Glutamatergic neuron (in vitro differentiated cells): ENCODE data around the gene SLC22A3. TPM values are rescaled to one million over a fixed set of nuclear protein-coding genes. Genes with fewer than 3 reads are reported as not detected.

Experiments
- DNase-seq: peaks from one replicate; pipeline ENCODE4 v3.0.0; 2022
- H3K27ac Mint-ChIP-seq: one replicate; pipeline ENCODE4 v1.8.0; 2020; ENCODE audit warnings: mild to moderate bottlenecking, mixed read lengths, inconsistent platforms; ENCODE audit not compliant: unreplicated experiment
- H3K27me3 Mint-ChIP-seq: one replicate; pipeline ENCODE4 v1.8.0; 2020; ENCODE audit warnings: mild to moderate bottlenecking, moderate library complexity, mixed read lengths, inconsistent platforms; ENCODE audit not compliant: unreplicated experiment
- H3K36me3 Mint-ChIP-seq: one replicate; pipeline ENCODE4 v1.8.0; 2020; ENCODE audit warnings: mild to moderate bottlenecking, mixed read lengths, inconsistent platforms; ENCODE audit not compliant: unreplicated experiment
- H3K4me1 Mint-ChIP-seq: one replicate; pipeline ENCODE4 v1.8.0; 2020; ENCODE audit warnings: mild to moderate bottlenecking, low read depth, mixed read lengths, inconsistent platforms; ENCODE audit not compliant: unreplicated experiment
- H3K4me3 Mint-ChIP-seq: one replicate; pipeline ENCODE4 v1.8.0; 2020; ENCODE audit warnings: mild to moderate bottlenecking, mixed read lengths, inconsistent platforms; ENCODE audit not compliant: unreplicated experiment
- H3K9me3 Mint-ChIP-seq: one replicate; pipeline ENCODE4 v1.8.0; 2020; ENCODE audit warnings: mild to moderate bottlenecking, moderate library complexity, mixed read lengths, inconsistent platforms; ENCODE audit not compliant: unreplicated experiment
- total RNA-seq: library from RNA; stranded (reverse); fragmentation: NEBNext Ultra II Directional; extraction: Animal tissue kit (Norgen Biotek cat#: 25700); gene quantifications from one replicate; pipeline ENCODE4 v1.2.1, GENCODE V29; 2021; ENCODE audit not compliant: unreplicated experiment
- TF ChIP-seq, protein P1 (sequence below): fragments of 200-600 bp; sonication (generic); IDR thresholded peaks from one replicate; pipeline ENCODE4 v1.5.0; 2021; ENCODE audit not compliant: partially characterized antibody, unreplicated experiment

The SLC22A3 gene
- total RNA-seq, 1 donor from 2014 or later = not detected

DNA sequence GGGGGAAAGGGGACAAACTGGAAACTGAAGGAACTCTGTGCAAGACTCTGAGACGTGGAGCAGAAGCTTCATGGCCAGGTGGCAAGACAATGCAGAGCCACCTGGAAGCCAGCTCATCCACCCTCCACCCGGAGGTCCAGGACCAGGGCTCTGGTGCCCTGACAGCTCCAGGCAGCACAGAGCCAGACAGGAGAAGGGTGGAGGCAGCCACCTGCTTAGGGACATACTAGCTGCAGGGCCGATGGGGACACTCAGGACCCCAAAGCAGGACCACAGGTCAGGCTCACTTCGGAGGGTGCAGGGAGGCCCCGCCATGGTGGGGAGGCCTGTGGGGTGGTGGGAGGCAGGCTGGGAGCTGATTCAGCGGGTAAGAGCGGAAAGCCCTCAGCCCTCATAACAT lies 19.0 kb upstream of the SLC22A3 start:
- no peak overlapping the region for H3K4me3 Mint-ChIP-seq
- H3K27ac Mint-ChIP-seq = no peak overlapping the region
- TF ChIP-seq, protein P1, sequence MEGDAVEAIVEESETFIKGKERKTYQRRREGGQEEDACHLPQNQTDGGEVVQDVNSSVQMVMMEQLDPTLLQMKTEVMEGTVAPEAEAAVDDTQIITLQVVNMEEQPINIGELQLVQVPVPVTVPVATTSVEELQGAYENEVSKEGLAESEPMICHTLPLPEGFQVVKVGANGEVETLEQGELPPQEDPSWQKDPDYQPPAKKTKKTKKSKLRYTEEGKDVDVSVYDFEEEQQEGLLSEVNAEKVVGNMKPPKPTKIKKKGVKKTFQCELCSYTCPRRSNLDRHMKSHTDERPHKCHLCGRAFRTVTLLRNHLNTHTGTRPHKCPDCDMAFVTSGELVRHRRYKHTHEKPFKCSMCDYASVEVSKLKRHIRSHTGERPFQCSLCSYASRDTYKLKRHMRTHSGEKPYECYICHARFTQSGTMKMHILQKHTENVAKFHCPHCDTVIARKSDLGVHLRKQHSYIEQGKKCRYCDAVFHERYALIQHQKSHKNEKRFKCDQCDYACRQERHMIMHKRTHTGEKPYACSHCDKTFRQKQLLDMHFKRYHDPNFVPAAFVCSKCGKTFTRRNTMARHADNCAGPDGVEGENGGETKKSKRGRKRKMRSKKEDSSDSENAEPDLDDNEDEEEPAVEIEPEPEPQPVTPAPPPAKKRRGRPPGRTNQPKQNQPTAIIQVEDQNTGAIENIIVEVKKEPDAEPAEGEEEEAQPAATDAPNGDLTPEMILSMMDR = no peak
- peaks cover 4% of the 10 kb centered on the region for H3K36me3 Mint-ChIP-seq
- no peaks in the 10 kb centered on the region for H3K4me1 Mint-ChIP-seq
- H3K27me3 Mint-ChIP-seq = peaks cover 2% of the 10 kb centered on the region
- DNase-seq = no peak
- H3K9me3 Mint-ChIP-seq = peaks cover 3% of the 10 kb centered on the region

DNA sequence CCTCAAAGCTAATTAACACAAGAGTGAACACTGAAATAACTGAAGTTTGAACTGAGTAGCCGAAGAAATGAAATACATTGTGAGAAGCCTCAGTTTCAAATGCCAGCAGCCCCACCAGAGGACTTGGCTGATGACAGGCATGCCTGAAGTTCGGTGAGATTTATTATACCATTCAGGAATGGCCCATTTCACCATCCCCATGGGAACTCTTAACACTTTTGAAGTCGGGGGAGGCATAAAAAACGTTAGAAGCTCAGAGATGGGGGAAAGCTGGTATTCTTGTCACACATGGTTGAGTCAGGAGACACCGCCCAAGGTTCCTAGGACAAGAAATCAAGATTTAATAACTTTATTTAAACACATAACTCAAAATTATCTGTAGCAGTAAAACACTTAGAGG lies 17.6 kb upstream of the SLC22A3 start:
- H3K4me1 Mint-ChIP-seq = no peaks in the 10 kb centered on the region
- TF ChIP-seq, protein P1 = no peak
- no peaks in the 10 kb centered on the region for H3K36me3 Mint-ChIP-seq
- H3K27ac Mint-ChIP-seq = no peak overlapping the region
- H3K27me3 Mint-ChIP-seq = peaks cover 2% of the 10 kb centered on the region
- no peak overlapping the region for H3K4me3 Mint-ChIP-seq
- peaks cover 3% of the 10 kb centered on the region for H3K9me3 Mint-ChIP-seq
- no peak for DNase-seq

DNA sequence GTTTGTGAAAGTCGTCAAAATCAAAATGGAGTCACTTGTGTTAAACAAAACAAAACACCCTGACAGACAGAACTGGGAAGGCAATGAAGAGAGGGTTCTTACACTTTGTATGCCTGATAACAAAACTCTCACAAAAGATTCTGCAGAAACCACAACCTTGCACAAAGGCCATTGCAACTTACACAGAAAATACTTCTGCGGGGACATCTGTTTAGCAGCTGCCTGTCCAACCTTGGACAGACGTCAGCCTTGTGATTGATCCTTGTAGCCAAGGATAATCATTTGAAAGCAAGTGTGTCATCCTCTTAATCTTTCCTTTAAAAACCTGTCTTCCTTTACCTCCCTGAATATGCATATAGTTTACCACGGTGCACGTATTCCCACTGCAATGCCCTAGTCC lies 17.0 kb upstream of the SLC22A3 start:
- TF ChIP-seq, protein P1 = no peak
- Mint-ChIP-seq H3K27ac (no peak overlapping the region), H3K36me3 (no peaks in the 10 kb centered on the region), H3K9me3 (peaks cover 3% of the 10 kb centered on the region), H3K4me3 (no peak overlapping the region), H3K4me1 (no peaks in the 10 kb centered on the region), H3K27me3 (peaks cover 2% of the 10 kb centered on the region)
- no peak for DNase-seq

DNA sequence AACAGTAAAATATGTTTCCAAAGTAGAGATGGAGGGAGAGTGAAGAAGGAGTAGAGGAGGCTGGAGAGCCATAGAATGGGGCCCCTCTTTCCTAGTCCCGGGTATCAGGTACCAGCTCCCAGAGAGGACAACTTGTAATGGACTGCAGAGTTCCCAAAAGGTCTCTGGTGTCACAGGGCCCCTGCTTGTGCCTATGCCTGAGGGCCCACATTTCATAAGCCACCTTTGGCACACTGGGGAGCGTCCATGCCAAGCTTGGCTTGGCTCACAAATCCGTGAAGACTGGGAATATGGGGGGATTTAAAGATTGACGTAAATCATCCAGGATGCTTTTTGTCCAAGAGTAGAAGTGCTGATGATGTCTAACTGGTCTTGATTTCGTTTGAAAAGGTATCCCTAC lies 16.4 kb upstream of the SLC22A3 start:
- TF ChIP-seq, protein P1 = no peak
- Mint-ChIP-seq H3K27me3 (peaks cover 2% of the 10 kb centered on the region), H3K9me3 (peaks cover 3% of the 10 kb centered on the region)

DNA sequence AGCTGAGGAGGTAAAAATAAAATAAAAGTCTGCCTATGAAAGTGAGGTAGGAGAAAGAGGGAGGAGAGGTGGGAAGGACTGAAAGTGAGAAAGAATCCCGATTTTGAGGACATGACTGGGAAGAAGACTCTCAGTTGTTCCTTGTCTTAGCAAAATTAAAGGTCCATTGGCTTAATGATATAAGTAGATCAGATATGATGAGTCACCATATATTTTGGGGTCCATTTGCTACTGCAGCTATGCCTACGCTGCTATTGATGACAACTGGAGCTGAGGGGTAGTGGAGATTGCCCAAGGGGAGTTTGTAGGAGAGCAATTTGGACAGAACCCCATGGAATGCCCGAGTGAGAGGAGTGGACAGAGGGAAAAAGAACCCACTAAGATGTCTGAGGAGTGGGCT lies 15.1 kb upstream of the SLC22A3 start:
- Mint-ChIP-seq H3K36me3 (no peaks in the 10 kb centered on the region), H3K4me1 (no peaks in the 10 kb centered on the region), H3K4me3 (no peak overlapping the region), H3K27me3 (peaks cover 2% of the 10 kb centered on the region), H3K27ac (no peak overlapping the region), H3K9me3 (peaks cover 3% of the 10 kb centered on the region)
- TF ChIP-seq, protein P1 = no peak
- DNase-seq = no peak

More for the DNA sequence above, 16.4 kb upstream of the SLC22A3 start:
- Mint-ChIP-seq H3K27ac (no peak overlapping the region), H3K4me3 (no peak overlapping the region), H3K4me1 (no peaks in the 10 kb centered on the region), H3K36me3 (no peaks in the 10 kb centered on the region)
- no peak for DNase-seq
